Endometrium (tissue), 2 donors: ENCODE measurements around the gene RASGRP3.

Source experiments
- FAIRE-seq: peaks from 2 replicates; lab custom pipeline; 2012; peaks lifted over from hg19 to GRCh38; lab: Jason Lieb, UNC
- donor health status: control.
- donor health status: control.

Gene RASGRP3

GRCh38 chr2:33492399-33493134 is 16.1 kb downstream of the RASGRP3 start:
- FAIRE-seq: no peak

GRCh38 chr2:33494155-33494779 is 17.8 kb downstream of the RASGRP3 start:
- no peak for FAIRE-seq

GRCh38 chr2:33494877-33495641 is 18.6 kb downstream of the RASGRP3 start:
- no peak for FAIRE-seq

- FAIRE-seq: no peak
Observed at GRCh38 chr2:33495683-33496082, 19.2 kb downstream of the RASGRP3 start.

- no peak for FAIRE-seq
Observed at GRCh38 chr2:33496150-33496549, 19.7 kb downstream of the RASGRP3 start.

GRCh38 chr2:33496726-33497125 is 20.3 kb downstream of the RASGRP3 start:
- no peak for FAIRE-seq

GRCh38 chr2:33497221-33497650 is 20.8 kb downstream of the RASGRP3 start:
- FAIRE-seq: no peak

GRCh38 chr2:33498291-33498956 is 22.0 kb downstream of the RASGRP3 start:
- no peak for FAIRE-seq

- no peak for FAIRE-seq
Observed at GRCh38 chr2:33500177-33500576, 23.7 kb downstream of the RASGRP3 start.

- FAIRE-seq: no peak
Observed at GRCh38 chr2:33502025-33502424, 25.6 kb downstream of the RASGRP3 start.

GRCh38 chr2:33503002-33503401 is 26.6 kb downstream of the RASGRP3 start:
- no peak for FAIRE-seq

- no peak for FAIRE-seq
Observed at GRCh38 chr2:33505966-33506365, 29.5 kb downstream of the RASGRP3 start.

- no peak for FAIRE-seq
Observed at GRCh38 chr2:33509908-33510585, 33.6 kb downstream of the RASGRP3 start.

GRCh38 chr2:33510586-33510968 is 34.1 kb downstream of the RASGRP3 start:
- no peak for FAIRE-seq

GRCh38 chr2:33511141-33511540 is 34.7 kb downstream of the RASGRP3 start:
- no peak for FAIRE-seq

GRCh38 chr2:33512112-33512511 is 35.7 kb downstream of the RASGRP3 start:
- FAIRE-seq: no peak

- no peak for FAIRE-seq
Observed at GRCh38 chr2:33513480-33513879, 37.0 kb downstream of the RASGRP3 start.

GRCh38 chr2:33516456-33516995 is 40.1 kb downstream of the RASGRP3 start:
- no peak for FAIRE-seq

GRCh38 chr2:33518200-33518599 is 41.8 kb downstream of the RASGRP3 start:
- FAIRE-seq: no peak

- no peak for FAIRE-seq
Observed at GRCh38 chr2:33518929-33519328, 42.5 kb downstream of the RASGRP3 start.

GRCh38 chr2:33521791-33522281 is 45.4 kb downstream of the RASGRP3 start:
- no peak for FAIRE-seq

GRCh38 chr2:33522576-33522975 is 46.1 kb downstream of the RASGRP3 start:
- no peak for FAIRE-seq
